GM20431 (cell line): ENCODE measurements around the gene NCAPH2.

ENCODE experiments used
- in situ Hi-C: fragments of 300-500 bp; cut with MseI, MboI; formaldehyde crosslinking; loops from one replicate; pipeline ENCODE4 v1.15.0; 2020; ENCODE audit warnings: low sequenced_read_pairs; ENCODE audit not compliant: unreplicated experiment

NCAPH2 gene

DNA sequence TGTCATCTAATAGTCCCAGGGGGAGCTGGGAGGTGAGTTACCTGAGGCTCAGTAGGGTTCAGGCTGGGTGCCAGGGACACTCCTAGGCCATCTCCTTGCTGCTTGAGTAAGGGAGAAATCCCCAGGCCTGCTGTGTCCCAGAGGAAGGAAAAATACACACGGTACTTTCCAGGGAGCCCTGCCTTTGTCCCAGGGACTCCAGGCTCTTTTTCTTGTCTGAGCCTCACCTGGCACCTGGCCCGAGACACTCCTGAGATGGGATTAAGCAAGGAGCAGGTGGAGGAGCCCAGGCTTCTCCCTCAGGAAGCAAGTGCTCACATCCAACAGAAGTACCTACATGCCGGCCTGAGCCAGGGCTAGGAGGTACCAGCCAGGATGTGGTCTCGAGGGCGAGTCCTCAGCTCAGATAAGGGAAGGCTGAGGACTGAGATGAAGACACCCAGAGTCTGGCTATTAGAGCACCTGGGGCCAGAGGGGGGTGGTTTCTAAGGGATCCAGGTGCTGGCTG, 36.8 kb downstream of the NCAPH2 start:
- in situ Hi-C loops = no loop called here

DNA sequence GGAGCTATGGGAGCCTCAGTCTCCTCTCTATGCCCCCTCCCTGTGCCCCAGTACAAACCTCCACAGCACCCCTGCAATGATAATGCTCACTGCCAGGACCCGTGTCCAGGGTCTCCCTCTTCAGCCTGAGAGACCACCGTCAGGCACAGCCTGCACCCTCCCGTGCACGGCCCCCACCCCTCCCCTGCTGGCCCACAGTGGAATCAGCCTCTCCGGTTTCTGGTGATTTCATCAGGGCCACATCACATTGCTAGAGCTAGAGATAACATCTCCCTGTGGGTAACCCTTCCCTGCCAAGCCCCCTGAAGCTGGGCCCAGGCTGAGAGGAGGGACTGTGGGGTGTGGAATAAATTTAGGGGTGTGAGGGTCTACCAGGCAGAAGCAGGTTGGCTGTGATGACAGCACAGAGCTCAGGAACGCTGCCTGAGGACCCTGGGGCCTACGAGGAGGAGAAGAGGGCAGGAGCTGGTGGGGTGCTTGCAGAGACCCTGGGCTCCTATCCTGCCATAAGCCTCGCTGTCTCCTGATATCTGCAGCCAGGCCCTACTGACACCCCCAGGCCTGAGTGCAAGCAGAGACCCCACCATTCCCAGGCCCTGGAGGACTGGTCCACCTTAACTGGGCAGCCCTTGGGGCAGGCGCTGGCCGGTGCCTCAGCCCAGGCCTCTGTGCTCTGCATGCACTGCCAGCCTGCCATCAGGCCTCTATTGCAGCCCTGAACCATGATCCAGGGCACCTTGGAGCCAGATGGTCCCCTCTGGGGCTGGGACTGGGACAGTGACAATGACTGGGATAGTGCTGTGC, 37.7 kb downstream of the NCAPH2 start, which contains the start of gene KLHDC7B:
Gene KLHDC7B (plus strand): TSS at position 378 of the 804 bp plus-strand sequence. CDS start 345 bp downstream, at position 723.
- in situ Hi-C loops = no loop called here

DNA sequence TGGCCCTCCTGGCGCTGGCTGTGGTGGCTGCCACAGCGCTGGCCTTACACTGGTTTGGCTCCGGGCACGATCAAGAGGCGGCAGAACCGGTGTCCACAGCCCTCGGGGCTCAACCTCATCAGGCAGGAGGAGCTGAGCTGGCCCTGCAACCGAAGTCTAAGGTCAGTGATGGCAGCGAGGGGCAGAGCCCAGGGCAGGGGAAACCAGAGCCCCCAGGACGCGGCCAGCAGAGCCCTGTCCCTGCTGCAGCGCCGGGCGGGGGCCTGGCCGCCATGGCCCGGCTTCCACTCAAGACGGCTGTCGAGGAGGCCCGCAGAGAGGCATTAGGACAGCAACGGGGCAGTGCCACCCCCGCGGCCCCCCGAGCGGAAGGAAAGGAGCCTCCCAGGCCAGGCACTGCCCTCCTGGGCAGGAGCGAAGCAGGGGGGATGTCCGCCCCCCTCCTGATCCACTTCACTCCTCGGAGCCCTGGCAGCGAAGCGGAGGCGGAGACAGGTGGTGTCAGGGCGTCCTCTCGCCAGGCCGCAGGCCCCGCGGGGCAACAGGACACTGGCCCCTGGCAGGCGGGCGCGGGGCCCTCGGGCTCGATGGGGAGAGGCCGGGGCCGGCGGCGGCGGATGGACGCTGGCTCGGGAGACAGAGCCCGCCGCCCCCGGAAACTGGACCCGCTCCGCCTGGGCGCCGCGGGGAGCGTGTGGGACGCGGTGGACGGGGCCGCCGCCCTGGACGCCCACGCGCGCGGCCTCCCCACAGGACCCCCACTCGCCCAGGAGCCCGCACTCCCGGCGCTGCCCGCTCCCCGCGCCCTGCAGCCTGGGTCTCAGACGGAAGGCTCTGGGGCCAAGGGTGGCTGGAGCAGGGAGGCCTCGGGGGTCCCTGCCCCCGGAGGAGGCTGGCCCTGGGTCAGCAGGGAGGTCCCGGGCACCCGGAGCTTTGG, 38.6 kb downstream of the NCAPH2 start:
- in situ Hi-C loops = no loop called here

DNA sequence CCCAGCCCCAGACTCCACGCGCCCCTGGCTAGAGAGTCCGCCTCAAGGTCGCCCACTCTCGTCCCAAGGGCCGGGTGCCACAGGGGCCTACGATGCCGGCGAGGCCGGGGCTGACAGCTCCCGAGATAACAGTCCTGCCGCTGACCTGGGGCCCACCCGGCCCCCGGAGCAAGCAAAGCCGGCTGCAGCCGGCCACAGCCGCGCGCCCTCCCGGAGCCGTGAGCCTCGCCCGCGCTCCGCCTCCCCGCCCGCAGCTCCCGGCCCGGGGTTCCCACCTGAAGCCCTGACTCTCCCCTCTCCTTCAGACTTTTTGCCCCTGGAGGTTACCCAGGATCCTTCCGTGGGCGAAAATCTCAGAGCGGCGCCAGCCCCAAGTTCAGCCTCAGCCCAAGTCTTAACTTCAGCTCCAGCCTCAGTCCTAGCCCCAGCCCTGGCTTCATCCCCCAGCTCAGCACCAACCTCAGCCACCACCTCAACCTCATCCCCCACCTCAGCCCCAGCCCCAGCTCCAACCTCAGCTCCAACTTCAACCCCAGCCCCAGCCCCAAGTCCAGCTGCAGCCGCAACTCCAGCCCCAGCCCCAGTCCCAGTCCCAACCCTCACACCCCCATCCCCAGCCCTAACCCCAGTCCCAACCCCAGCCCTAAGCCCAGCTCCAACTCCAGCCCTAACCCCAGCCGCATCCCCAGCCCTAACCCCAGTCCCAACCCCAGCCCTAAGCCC, 39.4 kb downstream of the NCAPH2 start:
- in situ Hi-C loops = no loop called here

DNA sequence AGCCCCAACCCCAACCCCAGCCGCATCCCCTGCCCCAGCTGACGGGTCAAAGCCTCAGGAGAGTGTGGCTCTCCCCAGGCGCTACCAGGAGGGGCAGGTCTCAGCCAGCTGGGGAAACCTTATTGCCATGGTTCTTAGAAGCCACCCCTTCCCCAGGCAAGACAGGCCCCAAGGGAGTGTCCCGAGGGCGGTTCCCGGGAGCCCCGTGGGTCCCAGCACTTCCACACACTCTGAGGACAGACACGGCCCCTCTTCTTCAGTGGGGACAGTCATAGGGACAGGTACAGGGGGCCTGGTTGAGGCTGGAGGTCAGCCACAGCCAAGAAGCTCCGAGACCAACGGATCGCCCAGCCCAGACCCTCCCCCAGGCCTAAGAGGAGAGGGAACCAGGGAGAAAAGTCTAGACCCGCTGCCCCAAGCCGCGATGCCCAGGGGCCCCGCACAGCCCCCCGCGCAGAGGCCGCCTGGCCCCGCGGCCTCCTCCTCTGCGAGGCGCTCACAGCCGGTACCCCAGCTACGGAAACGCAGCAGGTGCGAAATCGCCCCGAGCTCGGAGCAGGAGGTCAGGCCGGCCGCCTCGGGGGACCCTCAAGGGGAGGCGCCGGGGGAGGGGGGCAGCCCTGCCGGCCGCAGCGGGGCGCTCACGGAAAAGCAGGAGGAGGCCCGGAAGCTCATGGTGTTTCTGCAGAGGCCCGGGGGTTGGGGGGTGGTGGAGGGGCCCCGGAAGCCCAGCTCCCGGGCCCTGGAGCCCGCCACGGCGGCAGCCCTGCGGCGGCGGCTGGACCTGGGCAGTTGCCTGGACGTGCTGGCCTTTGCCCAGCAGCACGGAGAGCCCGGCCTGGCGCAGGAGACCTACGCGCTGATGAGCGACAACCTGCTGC, 40.3 kb downstream of the NCAPH2 start:
- in situ Hi-C loops = no loop called here

DNA sequence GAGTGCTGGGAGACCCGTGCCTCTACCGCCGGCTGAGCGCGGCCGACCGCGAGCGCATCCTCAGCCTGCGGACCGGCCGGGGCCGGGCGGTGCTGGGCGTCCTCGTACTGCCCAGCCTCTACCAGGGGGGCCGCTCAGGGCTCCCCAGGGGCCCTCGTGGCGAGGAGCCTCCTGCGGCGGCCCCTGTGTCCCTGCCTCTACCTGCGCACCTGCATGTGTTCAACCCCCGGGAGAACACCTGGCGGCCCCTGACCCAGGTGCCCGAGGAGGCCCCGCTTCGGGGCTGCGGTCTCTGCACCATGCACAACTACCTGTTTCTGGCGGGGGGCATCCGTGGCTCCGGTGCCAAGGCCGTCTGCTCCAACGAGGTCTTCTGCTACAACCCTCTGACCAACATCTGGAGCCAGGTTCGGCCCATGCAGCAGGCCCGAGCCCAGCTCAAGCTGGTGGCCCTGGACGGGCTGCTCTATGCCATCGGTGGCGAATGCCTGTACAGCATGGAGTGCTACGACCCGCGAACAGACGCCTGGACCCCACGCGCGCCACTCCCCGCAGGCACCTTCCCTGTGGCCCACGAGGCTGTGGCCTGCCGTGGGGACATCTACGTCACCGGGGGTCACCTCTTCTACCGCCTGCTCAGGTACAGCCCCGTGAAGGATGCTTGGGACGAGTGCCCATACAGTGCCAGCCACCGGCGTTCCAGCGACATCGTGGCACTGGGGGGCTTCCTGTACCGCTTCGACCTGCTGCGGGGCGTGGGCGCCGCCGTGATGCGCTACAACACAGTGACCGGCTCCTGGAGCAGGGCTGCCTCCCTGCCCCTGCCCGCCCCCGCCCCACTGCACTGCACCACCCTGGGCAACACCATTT, 41.1 kb downstream of the NCAPH2 start:
- in situ Hi-C loops = no loop called here

DNA sequence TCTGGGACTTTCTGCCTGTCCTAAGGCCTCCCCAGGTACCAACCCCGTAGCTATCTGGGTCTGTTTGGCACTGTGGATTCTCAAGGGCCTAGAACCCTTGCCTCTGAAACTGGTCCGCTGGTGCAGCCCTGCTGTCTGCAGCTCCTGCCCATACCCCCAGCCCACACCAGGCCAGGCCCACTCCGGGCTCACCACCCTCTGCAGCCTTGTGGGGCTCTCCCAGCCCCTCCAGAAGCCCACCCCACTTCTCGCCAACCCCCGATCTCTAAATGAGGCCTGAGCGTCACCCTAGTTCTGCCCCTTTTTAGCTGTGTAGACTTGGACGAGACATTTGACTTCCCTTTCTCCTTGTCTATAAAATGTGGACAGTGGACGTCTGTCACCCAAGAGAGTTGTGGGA, 42.4 kb downstream of the NCAPH2 start:
- in situ Hi-C loops = no loop called here

DNA sequence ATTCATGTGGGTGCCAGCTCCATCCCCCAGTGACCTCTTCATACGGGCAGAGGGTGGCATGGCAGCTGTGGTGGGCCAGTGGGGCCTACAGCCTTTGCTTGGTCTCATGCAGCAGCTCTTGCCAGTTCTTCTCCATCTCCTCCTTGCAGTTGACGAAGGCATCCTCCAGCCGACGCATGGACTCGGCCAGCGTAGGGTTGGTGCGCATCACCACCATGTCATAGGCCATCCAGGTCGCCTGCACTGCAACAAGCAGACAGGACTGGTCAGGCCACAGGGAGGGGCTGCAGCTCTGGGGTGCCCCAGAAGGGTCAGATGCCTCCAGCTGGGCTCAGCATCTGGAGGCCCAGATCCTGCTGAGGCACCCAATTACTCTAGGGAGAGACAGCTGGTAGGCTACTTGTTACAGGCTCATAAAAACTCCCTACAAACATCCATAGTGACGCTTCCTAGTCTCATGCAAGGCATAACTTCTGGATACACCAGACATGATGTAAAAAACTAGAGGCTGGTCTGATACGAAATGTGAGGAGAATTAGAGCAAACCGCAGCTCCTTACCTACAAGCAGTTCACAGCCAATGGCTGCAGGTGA, 43.2 kb downstream of the NCAPH2 start:
- in situ Hi-C loops = no loop called here

DNA sequence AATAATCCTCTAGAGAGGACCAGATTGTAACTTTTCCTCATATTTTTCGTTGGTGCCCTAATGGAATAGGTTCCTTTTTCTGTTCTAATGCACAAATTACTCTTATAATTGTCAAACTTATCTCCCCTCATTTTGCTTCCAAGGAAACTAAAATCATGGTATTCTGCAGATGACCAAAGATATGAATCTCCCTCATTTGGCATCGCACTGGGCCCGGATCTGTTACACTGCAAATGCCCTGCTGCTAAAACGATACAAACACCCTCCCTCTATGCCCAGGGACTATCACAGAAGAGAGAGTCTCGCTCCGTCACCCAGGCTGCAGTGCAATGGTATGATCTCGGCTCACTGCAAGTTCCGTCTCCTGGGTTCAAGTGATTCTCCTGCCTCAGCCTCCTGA, 45.3 kb downstream of the NCAPH2 start:
- in situ Hi-C loops = no loop called here

DNA sequence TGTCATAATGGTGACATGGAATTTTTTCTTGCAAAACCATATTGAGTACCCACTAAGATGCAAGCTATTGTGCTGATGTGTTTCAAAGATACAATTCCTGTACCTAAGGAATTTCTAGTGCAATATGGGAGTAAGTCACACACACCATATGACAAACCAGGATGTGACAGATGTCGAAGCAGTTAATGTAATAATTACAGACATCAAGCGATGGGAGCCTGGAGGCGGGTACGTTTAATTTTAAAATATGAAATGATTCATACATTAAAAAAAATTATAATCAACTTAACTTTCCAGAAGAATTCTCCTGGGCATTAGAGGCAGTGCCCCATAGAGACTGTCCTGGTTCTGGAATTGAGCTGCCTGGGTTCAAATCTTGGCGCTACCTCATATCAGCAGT, 48.7 kb downstream of the NCAPH2 start:
- in situ Hi-C loops = no loop called here

DNA sequence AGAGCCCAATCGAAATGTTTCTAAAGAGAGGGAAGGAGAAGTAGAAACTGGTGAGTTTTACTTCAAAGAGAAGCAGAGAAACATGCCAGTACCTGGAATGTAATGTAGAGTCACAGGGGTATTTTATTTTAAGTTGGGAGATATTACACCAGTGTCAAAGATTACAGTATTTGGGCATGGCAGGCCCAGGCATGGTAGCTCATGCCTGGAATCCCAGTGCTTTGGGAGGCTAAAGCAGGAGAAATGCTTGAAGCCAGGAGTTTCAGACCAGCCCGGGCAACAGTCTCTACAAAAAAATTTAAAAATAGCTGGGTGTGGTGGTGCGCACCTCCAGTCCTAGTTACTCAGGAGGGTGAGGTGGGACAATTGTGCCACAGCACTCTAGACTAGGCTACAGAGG, 52.0 kb downstream of the NCAPH2 start:
- in situ Hi-C loops = no loop called here

DNA sequence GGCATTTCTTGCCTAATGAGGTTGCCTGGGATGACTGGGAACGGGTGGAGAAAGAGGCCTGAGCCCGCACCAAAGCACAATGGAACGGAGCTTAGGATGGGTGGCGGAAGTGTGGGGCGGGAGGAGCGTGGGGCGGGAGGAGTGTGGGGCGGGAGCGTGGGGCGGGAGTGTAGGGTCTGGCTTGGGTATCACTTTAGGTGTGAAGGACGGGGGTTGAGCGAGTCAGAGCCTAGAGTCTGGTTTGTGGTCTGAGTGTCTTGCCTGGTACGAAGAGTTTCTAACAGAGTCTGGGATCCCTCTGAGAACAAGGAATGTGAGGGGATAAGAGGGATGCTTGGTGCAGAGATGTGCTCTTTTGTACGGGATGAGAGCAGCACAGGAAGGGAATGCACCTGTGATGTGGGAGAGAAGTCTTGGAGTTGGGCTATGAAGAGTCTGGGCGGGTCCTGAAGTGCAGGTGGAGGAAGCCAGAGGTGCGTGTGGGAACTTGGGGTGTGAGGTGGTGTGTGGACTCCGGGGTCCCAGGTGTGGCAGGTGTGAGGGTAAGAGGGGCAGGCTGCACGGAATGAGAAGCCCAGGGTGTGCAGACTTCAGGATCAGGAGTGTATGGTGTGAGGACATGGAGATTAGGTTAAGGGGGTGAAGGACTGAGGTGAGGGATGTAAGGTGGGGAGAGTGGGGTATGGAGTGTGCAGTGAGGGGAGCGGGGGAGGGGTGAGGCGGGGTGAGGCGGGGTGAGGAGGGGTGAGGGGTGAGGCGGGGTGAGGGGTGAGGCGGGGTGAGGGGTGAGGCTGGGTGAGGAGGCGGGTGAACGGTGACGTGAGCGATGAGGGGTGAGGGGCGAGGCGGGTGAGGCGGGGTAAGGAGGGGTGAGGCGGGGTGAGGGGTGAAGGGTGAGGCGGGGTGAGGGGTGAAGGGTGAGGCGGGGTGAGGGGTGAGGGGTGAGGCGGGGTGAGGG, 53.7 kb downstream of the NCAPH2 start:
- in situ Hi-C loops = no loop called here

DNA sequence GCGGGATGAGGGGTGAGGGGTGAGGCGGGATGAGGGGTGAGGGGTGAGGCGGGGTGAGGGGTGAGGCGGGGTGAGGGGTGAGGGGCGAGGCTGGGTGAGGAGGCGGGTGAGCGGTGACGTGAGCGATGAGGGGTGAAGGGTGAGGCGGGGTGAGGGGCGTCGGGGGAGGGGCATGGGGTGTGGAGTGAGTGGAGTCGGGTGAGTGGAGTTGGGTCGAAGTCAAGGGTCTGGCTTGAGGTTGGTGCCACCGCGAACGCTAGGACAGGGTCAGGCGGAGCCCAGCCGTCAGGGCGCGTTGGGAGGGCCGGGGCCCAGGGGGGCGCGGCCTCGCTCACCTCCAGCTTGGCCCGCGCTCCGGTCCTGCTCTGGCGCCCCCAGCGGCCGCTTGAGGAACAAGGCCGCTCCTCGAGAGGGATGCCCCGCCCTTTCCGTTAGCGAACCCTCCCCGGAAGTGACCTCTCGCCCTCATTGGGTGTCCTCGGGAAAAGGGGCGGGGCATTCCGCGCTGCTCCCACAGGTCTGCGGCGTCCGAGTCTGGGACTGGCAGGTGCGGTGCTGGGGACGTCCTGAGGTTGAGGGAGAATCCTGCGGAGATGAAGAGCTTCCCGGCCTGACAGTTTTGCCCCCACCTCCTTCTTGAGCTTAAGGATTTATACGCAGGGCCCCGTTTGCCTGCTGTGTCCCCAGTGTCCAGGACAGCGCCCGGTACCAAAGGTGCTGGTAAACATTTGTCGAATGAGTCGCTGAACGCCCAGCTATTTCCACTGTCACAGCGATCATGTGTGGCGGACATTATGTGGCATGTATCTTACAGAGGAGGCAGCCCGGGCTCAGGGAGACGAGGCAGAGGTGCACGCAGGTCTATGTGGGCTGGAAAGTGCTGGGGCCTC, 54.7 kb downstream of the NCAPH2 start, which contains the start of gene SYCE3:
Gene SYCE3 (minus strand): TSS at position 397 of the 890 bp plus-strand sequence. CDS start 6,514 bp downstream, outside the sequence.
- in situ Hi-C loops = no loop called here

DNA sequence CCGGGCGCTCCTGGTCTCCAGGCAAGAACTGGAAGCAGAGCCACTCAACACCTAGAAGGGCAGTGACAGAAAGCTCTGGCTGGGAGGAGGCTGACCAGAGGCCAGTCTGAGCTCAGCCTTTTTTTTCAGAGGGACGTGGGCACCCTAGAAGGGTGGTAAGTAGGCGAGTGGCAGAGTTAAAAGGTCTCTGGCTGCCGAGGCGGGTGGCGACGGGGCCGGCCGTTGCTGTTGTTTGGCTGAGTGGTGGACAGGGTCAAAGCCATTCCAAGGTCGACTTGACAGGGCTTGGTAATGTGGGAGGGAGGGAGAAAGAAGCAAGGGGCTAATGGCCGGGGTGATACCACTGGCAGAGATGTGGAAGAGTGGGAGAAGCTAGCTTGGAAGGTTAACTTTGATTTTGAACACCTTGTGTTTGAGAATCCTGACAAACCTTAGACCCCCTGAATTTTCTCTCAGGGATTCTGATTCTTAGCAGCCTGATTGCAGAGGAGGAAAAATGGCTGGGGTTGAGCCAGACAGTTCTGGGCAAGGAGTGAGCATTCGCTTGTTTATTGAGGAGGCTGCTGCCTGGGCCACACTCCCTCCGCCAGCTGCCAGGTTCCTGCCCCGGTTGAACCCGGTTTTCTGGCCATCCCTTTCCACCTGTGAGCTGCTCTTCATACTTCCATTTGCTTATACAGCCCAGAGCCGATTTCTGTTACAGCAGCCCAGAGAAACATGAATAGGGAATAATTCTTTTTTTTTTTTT, 55.6 kb downstream of the NCAPH2 start:
- in situ Hi-C loops = no loop called here

DNA sequence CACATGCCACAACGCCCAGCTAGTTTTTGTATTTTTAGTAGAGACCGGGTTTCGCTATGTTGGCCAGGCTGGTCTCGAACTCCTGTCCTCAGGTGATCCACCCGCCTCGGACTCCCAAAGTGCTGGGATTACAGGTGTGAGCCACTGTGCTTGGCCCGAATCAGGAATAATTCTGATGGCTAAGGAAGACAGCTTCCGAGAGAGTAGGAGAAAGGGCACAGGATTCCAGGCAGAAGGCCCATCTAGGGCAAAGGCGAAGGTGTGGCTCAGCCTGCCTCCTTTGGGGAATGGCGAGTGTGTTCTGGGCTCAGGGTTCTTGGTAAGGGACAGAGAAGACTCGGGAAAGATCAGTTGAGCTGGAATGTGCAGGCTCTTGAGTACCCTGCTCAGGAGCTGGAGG, 56.3 kb downstream of the NCAPH2 start:
- in situ Hi-C loops = no loop called here
